Measurements from ENCODE around the gene IRF6.

IRF6 gene

GRCh38 chr1:209755926-209756614 is 49.9 kb downstream of the IRF6 start, which contains the start of gene TRAF3IP3:
TRAF3IP3 (plus strand) TSS chr1:209756053; CDS start chr1:209760040, 3,987 bp downstream.
- no peak for DNase-seq

GRCh38 chr1:209755256-209755655 is 50.7 kb downstream of the IRF6 start:
- DNase-seq, result no peak

- no peak for DNase-seq
Observed at GRCh38 chr1:209752890-209753289, 53.1 kb downstream of the IRF6 start.

DNA sequence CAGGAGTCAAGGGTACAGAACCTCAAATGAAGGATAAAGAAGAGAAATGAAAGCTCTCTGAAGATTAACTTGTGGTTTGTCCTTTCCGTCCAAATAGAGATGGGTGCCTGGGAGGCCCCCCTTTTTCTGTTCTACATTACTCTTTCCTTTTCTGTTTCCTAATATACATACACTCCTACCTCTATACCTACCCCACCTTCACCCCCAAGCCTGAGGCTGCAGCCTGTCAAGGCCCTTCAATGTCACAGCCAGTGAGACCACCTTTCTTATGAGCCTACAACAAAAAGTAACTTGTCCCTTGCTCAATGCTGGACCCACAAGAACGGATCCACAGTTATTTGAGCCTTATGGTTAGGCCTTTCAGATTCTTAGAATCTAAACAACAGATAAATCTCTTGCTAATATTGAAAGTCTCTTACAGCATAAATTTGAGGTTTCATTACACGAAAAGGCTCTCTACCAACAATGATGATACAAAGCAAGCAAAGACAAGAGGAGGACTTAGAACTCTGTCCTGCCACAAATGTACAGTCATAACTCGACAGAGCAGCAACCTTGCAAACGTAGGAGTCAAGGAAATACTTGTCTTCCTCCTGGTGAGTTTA is 54.2 kb downstream of the IRF6 start:
- no peak for DNase-seq

DNA sequence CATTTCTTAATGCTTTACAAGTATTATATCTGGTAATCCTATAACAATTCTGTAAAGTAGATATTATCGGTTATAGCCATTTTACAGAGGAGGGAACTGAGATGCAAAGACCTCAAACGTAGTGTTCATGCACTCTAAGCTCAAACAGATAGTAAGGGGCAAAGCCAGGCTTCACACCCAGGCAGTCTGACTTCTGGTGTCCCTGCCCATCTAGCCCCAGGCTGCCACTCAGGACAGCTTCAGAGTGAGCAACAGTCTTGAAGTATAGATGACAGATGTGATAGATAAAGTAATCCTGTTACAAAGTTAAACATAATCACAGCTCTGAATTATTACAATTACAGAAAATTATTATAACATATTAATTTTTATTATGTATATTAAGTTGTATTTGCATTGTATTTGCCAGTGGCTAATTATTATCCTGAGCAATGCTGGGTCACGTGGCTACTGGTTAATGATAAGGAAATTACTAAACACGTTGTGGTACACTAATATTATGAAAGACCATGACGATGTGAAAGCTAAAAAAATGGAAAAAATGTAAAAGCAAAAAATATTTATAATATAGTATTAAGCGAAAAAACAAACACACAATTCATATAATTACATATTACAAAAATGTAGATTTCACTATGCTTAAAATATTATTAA is 56.1 kb downstream of the IRF6 start:
- no peak for DNase-seq

DNA sequence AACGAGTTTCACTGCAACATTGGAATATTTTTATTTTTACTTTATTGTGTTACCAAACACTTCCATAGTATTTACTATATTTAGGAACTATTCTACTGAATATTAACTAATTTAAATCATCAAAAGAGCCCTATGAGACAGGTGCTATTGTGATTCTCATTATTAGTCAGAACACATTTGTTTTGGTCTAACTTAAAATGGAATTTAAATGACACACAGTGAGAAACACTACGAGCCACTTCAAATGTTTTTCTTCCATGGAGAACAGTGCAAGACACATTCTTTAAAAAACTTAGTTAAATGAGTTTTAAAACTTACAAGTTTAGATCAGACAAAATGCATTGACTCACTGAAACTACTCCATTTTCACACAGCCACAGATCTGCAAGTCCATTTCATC is 56.7 kb downstream of the IRF6 start:
- no peak for DNase-seq

GRCh38 chr1:209748620-209749019 is 57.3 kb downstream of the IRF6 start:
- no peak for DNase-seq

GRCh38 chr1:209747580-209748262 is 58.2 kb downstream of the IRF6 start:
- DNase-seq, result no peak

DNA sequence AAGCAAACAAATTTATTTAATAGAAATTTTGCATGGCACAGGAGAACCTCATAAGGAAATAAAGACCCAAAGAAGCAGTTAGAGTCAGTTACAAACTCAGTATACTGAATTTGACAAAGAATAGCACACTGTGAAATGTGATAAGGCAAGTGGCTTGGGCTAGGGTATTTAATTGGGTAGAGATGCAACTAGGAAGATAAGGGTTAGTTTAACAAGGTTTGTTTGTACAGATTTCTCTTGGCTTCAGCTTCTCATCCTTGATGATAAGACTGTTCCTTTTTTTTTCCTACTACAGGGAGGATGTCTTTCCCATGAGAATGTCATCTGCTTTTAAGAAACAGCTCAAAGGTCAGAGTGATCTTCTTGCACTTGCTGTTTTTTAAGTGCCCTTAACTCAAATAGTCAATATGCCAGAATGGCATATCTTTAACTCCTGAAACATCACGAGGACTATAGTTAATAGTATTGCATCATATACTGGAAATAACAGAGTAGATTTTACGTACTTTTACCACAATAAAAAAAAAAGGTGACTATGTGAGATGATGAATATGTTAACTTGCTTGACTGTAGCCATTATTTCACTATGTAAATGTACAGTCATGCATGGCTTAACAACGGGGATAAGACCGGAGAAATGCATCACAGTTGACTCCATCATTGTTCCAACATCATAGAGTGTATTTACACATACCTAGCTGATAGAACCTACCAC is 59.3 kb downstream of the IRF6 start:
- DNase-seq, result no peak

GRCh38 chr1:209743145-209743482 is 62.8 kb downstream of the IRF6 start:
- no peak for DNase-seq

DNA sequence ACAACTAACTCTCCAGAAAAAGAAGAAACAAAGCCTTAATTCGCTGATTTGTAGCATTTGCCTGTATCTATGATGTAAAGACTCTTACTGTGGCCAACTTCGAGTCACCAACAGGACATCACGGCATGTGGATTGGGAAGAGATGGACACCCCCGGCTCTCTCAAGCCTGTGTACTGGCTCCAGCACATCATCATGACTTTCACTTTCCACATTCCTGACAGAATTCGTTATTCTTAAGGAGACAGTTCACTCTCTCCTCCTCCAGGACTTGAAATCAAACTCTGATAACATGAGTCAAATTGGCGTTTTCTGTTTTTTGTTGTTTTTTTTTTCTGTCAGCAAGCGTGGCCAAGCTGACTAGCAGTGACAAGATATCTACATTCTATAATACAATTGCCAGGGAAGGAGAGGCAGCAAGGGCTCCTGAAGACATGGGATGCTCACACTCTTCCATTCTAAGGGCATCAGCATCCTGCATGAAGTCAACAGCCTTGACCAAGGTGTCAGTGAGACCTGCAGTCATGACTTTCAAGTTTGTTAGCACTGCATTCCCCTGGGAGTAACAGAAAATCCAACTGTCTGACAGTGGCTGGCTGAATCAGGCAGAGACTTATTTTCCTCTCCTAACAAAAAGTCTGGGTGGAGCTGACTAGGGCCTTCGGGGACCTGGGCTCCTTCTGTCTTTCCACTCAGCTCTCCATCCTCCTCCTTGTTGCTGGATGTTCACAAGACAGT is 63.4 kb downstream of the IRF6 start:
- no peak for DNase-seq

DNA sequence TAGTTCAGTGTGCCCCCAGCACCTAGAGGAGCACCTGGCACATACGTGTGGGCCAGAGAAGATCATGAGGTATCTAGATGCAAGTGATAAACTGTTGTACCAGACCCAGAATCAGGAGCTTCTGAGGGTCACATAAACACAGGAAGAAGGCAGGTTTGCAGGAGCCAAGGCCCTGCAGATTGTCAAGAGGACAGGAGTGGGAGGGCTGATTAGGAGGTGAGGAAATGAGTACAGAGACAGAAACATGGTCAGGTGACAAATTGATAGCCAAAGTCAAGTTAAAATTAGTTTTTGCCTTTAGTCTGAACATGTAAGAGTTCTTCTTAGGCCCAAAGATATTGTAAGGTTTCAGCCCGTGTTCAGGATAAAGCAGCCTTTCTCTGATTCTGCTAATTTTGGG is 64.1 kb downstream of the IRF6 start:
- no peak for DNase-seq

DNA sequence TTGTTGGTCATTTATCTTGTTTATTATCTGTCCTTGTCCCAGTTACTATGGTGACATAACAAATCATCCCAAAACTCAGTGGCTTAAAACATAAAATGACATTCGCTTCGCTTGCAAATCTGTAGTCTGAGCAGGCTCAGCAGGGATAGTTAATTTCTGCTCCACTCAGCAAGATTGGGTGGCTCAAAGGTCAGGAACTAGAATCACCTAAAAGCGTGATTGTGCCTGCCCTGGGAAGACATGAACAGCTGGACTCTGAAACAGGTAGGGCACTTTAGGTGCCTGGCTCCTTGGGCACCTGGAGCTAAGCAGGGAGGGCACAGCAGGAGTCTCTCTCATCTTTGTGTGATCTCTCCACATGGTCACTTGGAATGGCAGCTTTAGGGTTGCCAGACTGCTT is 64.7 kb downstream of the IRF6 start:
- no peak for DNase-seq

DNA sequence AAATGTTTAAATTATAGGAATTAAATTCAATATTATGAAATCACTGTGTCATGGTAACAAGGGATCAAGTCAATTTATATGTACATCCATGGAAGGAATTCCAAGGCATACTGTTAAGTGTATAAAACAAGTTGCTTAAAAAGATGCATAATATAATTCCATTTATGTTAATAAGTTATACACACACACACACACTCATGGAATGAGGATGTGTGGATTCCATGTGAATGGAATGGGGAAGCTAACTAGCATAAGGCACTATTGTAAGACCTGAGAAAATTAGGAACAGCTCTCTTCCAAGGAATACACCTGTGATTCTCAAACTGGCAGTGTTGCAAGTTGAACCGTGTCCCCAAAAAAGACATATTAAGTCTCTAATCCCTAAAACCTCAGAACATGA is 67.7 kb downstream of the IRF6 start:
- no peak for DNase-seq

DNA sequence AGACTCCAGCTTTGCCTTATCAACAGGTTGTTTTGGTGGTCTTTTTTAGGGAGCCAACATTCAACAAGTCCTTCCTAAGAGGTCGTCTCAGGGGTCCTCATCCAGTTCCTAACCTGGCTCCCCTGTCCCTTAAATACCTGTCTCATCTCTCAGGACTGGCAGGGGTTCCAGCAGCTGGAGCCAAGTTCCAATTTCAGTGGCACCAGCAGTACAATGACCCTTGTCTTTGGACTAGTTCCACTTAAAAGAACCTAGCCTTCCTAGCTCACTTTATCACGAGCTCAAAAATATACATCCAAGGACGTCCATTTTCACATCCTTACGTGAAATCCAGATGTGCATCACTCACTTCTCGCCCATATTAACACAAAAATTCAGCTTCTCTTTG is 68.8 kb downstream of the IRF6 start:
- no peak for DNase-seq

DNA sequence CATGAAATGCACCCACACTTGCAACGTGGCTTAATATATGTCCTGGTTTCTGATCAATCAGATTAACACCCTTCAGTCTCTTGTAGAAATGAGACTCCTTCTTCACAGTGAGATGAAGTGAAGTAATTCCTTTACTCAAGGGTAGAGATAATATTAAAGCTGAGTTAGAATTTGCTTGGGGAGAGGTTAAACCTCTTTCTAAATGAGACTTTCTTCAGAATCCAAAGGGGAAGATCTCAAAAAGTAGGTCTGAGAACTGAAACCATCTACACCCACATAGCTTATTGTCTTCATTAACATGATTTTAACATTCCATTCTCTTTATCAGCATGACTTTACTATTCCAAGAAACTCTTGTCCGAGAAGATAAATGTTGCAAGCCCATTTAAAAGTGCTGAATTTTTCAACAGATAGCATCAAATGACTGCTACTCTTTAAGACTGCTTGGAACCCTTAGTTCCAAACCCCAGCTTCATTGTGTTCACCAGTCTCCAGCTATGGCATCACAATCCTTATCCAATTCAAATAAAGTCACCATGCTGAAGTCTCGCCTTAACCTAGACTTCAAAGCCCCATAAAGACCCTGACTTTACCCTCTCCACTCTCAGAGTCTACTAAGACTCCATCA is 69.3 kb downstream of the IRF6 start:
- DNase-seq, result no peak
